Heart right ventricle (tissue), 16 donors: ENCODE results near the gene PTPN2. TPM values are rescaled to one million over a fixed set of nuclear protein-coding genes. Genes with fewer than 3 reads are reported as not detected.

Experiments used
- ATAC-seq, 8 donors: fragments of 200-7000 bp; cut with Tn5 transposase; one replicate each; pipeline ENCODE4 v1.9.1; 2020; ENCODE audit warnings: mild to moderate bottlenecking in 8 of 8, moderate library complexity in 8 of 8, moderate number of reproducible peaks in 1 of 8
- DNase-seq, 2 donors: peaks; one replicate each; pipeline ENCODE4 v3.0.0-alpha.2; 2020
- H3K27ac ChIP-seq, 10 donors: fragments of 200-600 bp; sonication (generic) in 2 of 10; one replicate each; pipeline versions ENCODE4 v1.5.0 to v1.8.0; 2020 to 2022; ENCODE audit warnings: mild to moderate bottlenecking in 3 of 10
- H3K27me3 ChIP-seq, 7 donors: fragments of 200-600 bp; one replicate each; pipeline ENCODE4 v1.8.0; 2021 to 2022; ENCODE audit warnings: mild to moderate bottlenecking in 2 of 7
- H3K36me3 ChIP-seq, 9 donors: fragments of 200-600 bp; sonication (generic) in 1 of 9; one replicate each; pipeline versions ENCODE4 v1.5.0 to v1.8.0; 2020 to 2022; ENCODE audit warnings: mild to moderate bottlenecking in 2 of 9
- H3K4me1 ChIP-seq, 9 donors: fragments of 200-600 bp; sonication (generic) in 1 of 9; one replicate each; pipeline versions ENCODE4 v1.5.0 to v1.8.0; 2020 to 2022; ENCODE audit warnings: mild to moderate bottlenecking in 4 of 9
- H3K4me3 ChIP-seq, 10 donors: fragments of 200-600 bp; sonication (generic) in 2 of 10; one replicate each; pipeline versions ENCODE4 v1.5.0 to v1.8.0; 2020 to 2022; ENCODE audit warnings: mild to moderate bottlenecking in 7 of 10, moderate library complexity in 2 of 10
- H3K9me3 ChIP-seq, 11 donors: fragments of 200-600 bp in 10 of 11; sonication (generic) in 2 of 11; one replicate each; pipeline versions ENCODE4 v1.5.0 to v1.8.0; 2013 to 2022; ENCODE audit warnings: mild to moderate bottlenecking in 2 of 11, control low read depth in 1 of 11, moderate library complexity in 1 of 11
- WGBS, 2 donors: extraction: QIAGEN DNeasy Blood & Tissue Kit; methylation state at CpG; one replicate each; pipeline ENCODE4 v1.1.7; 2013; ENCODE audit warnings: inconsistent platforms in 1 of 2; 5-methylcytosine and 5-hydroxymethylcytosine counted together
- intact Hi-C, 10 donors: fragments of 100-400 bp; cut with DNase I; formaldehyde crosslinking; loops; one replicate each; pipeline versions ENCODE4 v1.11.1 to v1.14.2; 2022
- polyA plus RNA-seq, 2 donors: library from polyadenylated mRNA; stranded (reverse); fragments of 200-250 nt; gene quantifications; one replicate each; pipeline ENCODE4 v1.2.3, GENCODE V29; 2013
- total RNA-seq, 10 donors: library from RNA; stranded (reverse); fragmentation: NEBNext Ultra II Directional in 3 of 10; extraction: Animal tissue kit (Norgen Biotek cat#: 25700) in 3 of 10; gene quantifications; one replicate each; pipeline versions ENCODE4 v1.2.1 to v1.2.4, GENCODE V29; 2021 to 2023
- TF ChIP-seq, protein P1 (sequence below), 9 donors: fragments of 200-600 bp; sonication (generic) in 2 of 9; IDR thresholded peaks; one replicate each; pipeline versions ENCODE4 v1.5.0 to v1.8.0; 2021 to 2022; ENCODE audit warnings: antibody characterized with exemption in 9 of 9, mild to moderate bottlenecking in 5 of 9, moderate library complexity in 1 of 9
- donor health status: Arrhythmogenic right ventricular cardiomyopathy.
- donor health status: ischemic (EF 13 %, LVEDD 7.1; RV severe dilation, severe dysfunction).
- donor health status: healthy with polysubstance abuse.
- donor health status: DM: no; HTN: yes; CAD: no.
- donor health status: DM: no; HTN: no; CAD: no.
- donor health status: ischemic (EF 25% LVEDD 6.9; RV normal size, moderate dysfunction).
- donor health status: ischemic (EF 25% LVEDD 5.7; RV mildly dilated, moderate dysfunction).
- donor health status: healthy.
- donor health status: DM: yes; HTN: yes; CAD: no.
- donor health status: Ischemic cardiomyopathy.
- donor health status: ischemic (EF 35%, LVEDD 5.7; RV mildly dilated, moderate dysfunction).
- donor health status: nonischemic (EF 11% LVEDD 7.7; RV severe dilation, severe dysfunction).
- donor health status: DM: yes; HTN: yes; CAD: no.
- donor health status: PGD.
- donor health status: ischemic (EF 29% LVEDD 5.4; RV normal size, mild dysfunction).
- donor health status: nonischemic (EF 23%, LVEDD 6.1; RV moderate dilation, normal function).

PTPN2 gene
- total and polyA plus RNA-seq, 12 donors: 10.5 to 19.5 (median 13.5) TPM

GRCh38 chr18:12922266-12922665 lies 38.2 kb upstream of the PTPN2 start:
- 78 to 86% methylated on average over 1 of the region's 1 CpG for WGBS, 2 donors
- DNase-seq (no peak), ATAC-seq (no peak)
- H3K27me3 ChIP-seq: no peaks in the 10 kb centered on the region
- H3K36me3 ChIP-seq: no peaks in the 10 kb centered on the region
- no peak overlapping the region for H3K27ac ChIP-seq
- H3K4me3 ChIP-seq: no peak overlapping the region
- intact Hi-C loops: no loop called here
- H3K4me1 ChIP-seq: no peaks in the 10 kb centered on the region
- no peaks in the 10 kb centered on the region for H3K9me3 ChIP-seq
- TF ChIP-seq, protein P1, sequence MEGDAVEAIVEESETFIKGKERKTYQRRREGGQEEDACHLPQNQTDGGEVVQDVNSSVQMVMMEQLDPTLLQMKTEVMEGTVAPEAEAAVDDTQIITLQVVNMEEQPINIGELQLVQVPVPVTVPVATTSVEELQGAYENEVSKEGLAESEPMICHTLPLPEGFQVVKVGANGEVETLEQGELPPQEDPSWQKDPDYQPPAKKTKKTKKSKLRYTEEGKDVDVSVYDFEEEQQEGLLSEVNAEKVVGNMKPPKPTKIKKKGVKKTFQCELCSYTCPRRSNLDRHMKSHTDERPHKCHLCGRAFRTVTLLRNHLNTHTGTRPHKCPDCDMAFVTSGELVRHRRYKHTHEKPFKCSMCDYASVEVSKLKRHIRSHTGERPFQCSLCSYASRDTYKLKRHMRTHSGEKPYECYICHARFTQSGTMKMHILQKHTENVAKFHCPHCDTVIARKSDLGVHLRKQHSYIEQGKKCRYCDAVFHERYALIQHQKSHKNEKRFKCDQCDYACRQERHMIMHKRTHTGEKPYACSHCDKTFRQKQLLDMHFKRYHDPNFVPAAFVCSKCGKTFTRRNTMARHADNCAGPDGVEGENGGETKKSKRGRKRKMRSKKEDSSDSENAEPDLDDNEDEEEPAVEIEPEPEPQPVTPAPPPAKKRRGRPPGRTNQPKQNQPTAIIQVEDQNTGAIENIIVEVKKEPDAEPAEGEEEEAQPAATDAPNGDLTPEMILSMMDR (IDR thresholded peaks at IDR 0.05): no peak

GRCh38 chr18:12921178-12921577 lies 37.1 kb upstream of the PTPN2 start:
- Histone ChIP-seq H3K4me1 (no peaks in the 10 kb centered on the region), H3K36me3 (no peaks in the 10 kb centered on the region), H3K27me3 (no peaks in the 10 kb centered on the region), H3K4me3 (no peak overlapping the region), H3K9me3 (no peaks in the 10 kb centered on the region), H3K27ac (no peak overlapping the region)
- ATAC-seq: no peak
- 62 to 64% methylated on average over 7 of the region's 7 CpGs for WGBS, 2 donors
- no peak for DNase-seq
- TF ChIP-seq, protein P1 (IDR thresholded peaks at IDR 0.05): no peak
- intact Hi-C loops: no loop called here

DNA sequence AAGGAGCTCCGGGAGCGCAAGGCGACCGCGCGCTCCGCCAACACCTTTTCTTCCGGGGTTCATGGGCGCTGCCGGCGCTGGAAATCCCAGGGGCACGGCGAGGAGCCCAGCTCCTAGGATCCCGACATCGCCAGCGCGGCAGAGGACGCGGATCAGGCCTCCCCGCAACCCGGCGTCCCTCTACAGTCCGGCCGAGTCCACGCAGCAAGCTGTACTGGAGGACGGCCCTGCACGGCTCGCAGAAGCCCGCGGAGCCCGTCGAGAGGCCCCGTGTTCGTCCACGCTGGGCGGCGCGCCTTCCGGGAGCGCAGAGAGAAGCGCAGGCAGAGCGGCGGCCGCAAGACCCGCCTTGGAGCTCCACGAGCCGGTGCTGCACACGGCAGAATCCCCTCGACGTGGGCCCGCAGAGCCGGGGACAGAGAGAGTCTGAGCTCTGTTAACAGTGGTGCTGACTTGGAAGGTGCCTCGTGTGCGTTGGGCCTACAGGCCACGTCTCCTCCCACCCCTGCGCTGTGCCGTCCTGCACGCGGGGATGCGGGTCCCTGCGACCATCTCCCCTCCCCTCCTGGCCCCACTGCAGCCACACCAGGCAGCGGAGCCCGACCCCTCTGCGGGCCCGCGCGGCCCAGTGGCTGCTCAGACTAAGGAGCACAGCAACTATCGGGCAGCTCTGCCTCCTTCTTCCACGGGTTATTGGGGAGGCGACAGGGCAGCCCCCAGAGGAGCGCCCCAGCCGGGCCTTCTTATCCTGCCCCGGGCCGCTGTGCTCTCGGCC lies 28.1 kb upstream of the PTPN2 start:
- ATAC-seq (peak in 3 of 8 donors; percentile 18 to 65 (median 40)), DNase-seq (no peak)
- intact Hi-C loops: no loop called here
- peaks cover 0 to 13% (median 0%) of the 10 kb centered on the region in 11 donors for H3K9me3 ChIP-seq
- WGBS, 2 donors: 43 to 45% methylated on average over 74 to 75 of the region's 75 CpGs
- H3K4me1 ChIP-seq: peaks cover 0 to 31% (median 17%) of the 10 kb centered on the region in 9 donors
- TF ChIP-seq, protein P1 (IDR thresholded peaks at IDR 0.05): no peak
- H3K27ac ChIP-seq: no peak overlapping the region
- peaks cover 0 to 45% (median 26%) of the 10 kb centered on the region in 7 donors for H3K27me3 ChIP-seq
- peak overlapping the region in 9 of 10 donors; percentile 21 to 51 (median 43) for H3K4me3 ChIP-seq
- H3K36me3 ChIP-seq: no peaks in the 10 kb centered on the region

DNA sequence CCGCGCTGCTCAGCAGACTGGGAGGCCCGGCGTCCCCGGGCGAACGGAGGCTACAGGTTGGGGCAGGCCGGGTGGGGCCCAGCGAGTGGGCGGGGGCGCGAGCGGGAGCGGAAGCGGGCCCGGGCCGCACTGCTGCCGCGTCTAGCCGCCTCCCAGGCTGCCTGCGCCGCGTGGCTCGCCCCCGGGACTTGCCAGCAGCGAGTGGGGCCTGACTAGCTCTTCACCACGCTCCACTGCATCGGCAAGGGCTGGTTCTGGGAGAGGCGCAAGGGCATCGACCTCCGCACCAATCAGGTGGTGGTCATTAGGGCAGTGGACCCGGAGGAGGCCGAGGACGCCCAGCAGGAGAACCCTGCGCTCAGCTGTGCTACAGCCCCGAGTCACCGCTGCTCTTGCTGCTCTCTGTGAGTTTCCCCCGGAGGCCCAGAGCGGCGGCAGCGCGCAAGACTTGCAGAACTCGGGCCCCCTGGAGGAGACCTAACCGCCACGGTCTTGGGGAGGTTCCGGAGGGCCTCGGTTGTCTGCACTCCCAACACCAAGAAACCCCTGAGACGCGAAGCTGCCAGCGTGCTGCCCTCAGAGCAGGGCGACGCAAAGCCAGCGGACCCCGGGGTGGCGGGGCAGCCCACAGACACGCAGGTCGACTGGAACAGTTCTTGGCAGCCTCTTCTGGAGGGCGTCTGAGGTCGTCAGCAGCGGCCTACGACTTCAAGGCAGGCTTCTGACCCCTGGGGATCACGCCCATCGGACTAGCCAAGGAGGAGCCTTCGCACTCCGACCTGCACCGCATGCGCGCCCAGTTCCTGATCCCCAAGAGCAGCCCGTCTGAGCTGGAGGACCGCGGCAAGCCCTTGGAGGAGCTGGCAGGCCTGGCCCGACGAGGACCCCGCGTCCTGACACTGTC lies 27.2 kb upstream of the PTPN2 start:
- peak; percentile 13 to 31 for DNase-seq
- Histone ChIP-seq H3K27me3 (peaks cover 0 to 54% (median 31%) of the 10 kb centered on the region in 7 donors), H3K36me3 (no peaks in the 10 kb centered on the region), H3K27ac (peak overlapping the region in 2 of 10 donors; percentile 31 to 53), H3K9me3 (peaks cover 0 to 13% (median 0%) of the 10 kb centered on the region in 11 donors), H3K4me3 (peak overlapping the region; percentile 14 to 51 (median 43)), H3K4me1 (peaks cover 0 to 38% (median 21%) of the 10 kb centered on the region in 9 donors)
- 11 to 13% methylated on average over 75 of the region's 75 CpGs for WGBS, 2 donors
- intact Hi-C loops: no loop called here
- TF ChIP-seq, protein P1 (IDR thresholded peaks at IDR 0.05): no peak
- peak; percentile 45 to 77 (median 68) for ATAC-seq
